KG1 (cell line): ENCODE measurements around the gene DOCK4.

Experiments used
- DNase-seq: peaks from one replicate; lab custom pipeline; 2025; lab: John Stamatoyannopoulos, UW

DOCK4 gene

GRCh38 chr7:112012242-112012641 lies 194.0 kb downstream of the DOCK4 start:
- DNase-seq = no peak

- no peak for DNase-seq
These were observed 195.2 kb downstream of the DOCK4 start for GRCh38 chr7:112010994-112011393.

- no peak for DNase-seq
These were observed 196.1 kb downstream of the DOCK4 start for GRCh38 chr7:112010109-112010508.

- no peak for DNase-seq
These were observed 197.1 kb downstream of the DOCK4 start for GRCh38 chr7:112009081-112009480.

GRCh38 chr7:112007185-112007584 lies 199.0 kb downstream of the DOCK4 start:
- DNase-seq = no peak

GRCh38 chr7:112006071-112006470 lies 200.1 kb downstream of the DOCK4 start:
- DNase-seq = no peak

GRCh38 chr7:112005205-112005775 lies 200.9 kb downstream of the DOCK4 start:
- DNase-seq = no peak

- no peak for DNase-seq
These were observed 204.9 kb downstream of the DOCK4 start for GRCh38 chr7:112001091-112001826.

GRCh38 chr7:111998326-111998725 lies 207.9 kb downstream of the DOCK4 start:
- DNase-seq = no peak

GRCh38 chr7:111997546-111997945 lies 208.7 kb downstream of the DOCK4 start:
- no peak for DNase-seq

GRCh38 chr7:111992601-111993000 lies 213.6 kb downstream of the DOCK4 start:
- no peak for DNase-seq

- DNase-seq = no peak
These were observed 215.6 kb downstream of the DOCK4 start for GRCh38 chr7:111990643-111991042.

- DNase-seq = no peak
These were observed 218.3 kb downstream of the DOCK4 start for GRCh38 chr7:111987886-111988285.

GRCh38 chr7:111987115-111987826 lies 218.9 kb downstream of the DOCK4 start:
- no peak for DNase-seq

- DNase-seq = no peak
These were observed 219.6 kb downstream of the DOCK4 start for GRCh38 chr7:111986601-111987000.

- no peak for DNase-seq
These were observed 220.4 kb downstream of the DOCK4 start for GRCh38 chr7:111985798-111986197.

- no peak for DNase-seq
These were observed 223.4 kb downstream of the DOCK4 start for GRCh38 chr7:111982804-111983203.

- DNase-seq = no peak
These were observed 224.1 kb downstream of the DOCK4 start for GRCh38 chr7:111982133-111982532.

- DNase-seq = no peak
These were observed 225.5 kb downstream of the DOCK4 start for GRCh38 chr7:111980725-111981124.

- no peak for DNase-seq
These were observed 230.9 kb downstream of the DOCK4 start for GRCh38 chr7:111975346-111975745.

- DNase-seq = no peak
These were observed 245.2 kb downstream of the DOCK4 start for GRCh38 chr7:111960984-111961383.

GRCh38 chr7:111958896-111959295 lies 247.3 kb downstream of the DOCK4 start:
- DNase-seq = no peak

GRCh38 chr7:111958431-111958830 lies 247.8 kb downstream of the DOCK4 start:
- DNase-seq = no peak
